ENCODE measurements around the gene IFNW1.

- TF ChIP-seq, protein P1, sequence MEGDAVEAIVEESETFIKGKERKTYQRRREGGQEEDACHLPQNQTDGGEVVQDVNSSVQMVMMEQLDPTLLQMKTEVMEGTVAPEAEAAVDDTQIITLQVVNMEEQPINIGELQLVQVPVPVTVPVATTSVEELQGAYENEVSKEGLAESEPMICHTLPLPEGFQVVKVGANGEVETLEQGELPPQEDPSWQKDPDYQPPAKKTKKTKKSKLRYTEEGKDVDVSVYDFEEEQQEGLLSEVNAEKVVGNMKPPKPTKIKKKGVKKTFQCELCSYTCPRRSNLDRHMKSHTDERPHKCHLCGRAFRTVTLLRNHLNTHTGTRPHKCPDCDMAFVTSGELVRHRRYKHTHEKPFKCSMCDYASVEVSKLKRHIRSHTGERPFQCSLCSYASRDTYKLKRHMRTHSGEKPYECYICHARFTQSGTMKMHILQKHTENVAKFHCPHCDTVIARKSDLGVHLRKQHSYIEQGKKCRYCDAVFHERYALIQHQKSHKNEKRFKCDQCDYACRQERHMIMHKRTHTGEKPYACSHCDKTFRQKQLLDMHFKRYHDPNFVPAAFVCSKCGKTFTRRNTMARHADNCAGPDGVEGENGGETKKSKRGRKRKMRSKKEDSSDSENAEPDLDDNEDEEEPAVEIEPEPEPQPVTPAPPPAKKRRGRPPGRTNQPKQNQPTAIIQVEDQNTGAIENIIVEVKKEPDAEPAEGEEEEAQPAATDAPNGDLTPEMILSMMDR (IDR thresholded peaks at IDR 0.05), result no peak
- no peak for TF ChIP-seq POLR2A (IDR thresholded peaks at IDR 0.05)
Observed at GRCh38 chr9:21102305-21102704, 39.3 kb downstream of the IFNW1 start.
